ENCODE measurements around the gene GPR27. TPM values are rescaled to one million over a fixed set of nuclear protein-coding genes. Genes with fewer than 3 reads are reported as not detected.

Gene GPR27
- total RNA-seq, 2 experiments from 2014 or later, result 0.40 to 0.47 TPM

DNA sequence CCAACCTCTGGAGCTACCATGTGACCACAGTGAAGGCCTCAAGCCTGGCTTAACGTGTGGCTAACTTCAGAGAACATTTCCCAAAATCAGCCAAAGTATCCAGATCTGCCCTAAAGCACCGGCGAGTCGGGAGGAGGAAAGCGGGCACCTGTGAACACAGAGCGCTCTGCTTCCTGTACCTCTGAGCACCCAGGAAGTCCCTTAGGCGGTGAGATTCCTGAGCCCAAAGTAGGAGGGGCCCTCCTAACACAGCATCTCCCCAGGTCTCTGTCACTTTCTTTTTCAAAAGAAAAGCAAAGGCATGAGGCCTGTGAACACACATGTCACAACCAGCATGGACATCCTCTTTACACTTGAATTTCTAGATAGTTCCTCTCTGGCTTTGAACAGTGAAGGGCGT is 27.5 kb upstream of the GPR27 start:
- intact Hi-C loops (cut with micrococcal nuclease), result loop anchor here (5.0 to 10.0 kb wide), 2 partner anchors 131 to 1099 kb away; no protein-coding TSS in a partner anchor
- H3K36me3 Mint-ChIP-seq (ENCODE audit: low read depth), result no peaks in the 10 kb centered on the region
- ChIA-PET CTCF (interaction anchor here (6.7 kb wide), 1 partner anchor 14 kb away, joined by 52 read pairs; no protein-coding TSS in a partner anchor), POLR2A (interaction anchor here (0.6 to 1.8 kb wide), 2 partner anchors 16 to 598 kb away, joined by 3 to 5 read pairs; no protein-coding TSS in a partner anchor)
- ATAC-seq (peak; percentile 32), DNase-seq (peak; percentile 57)
- peaks cover 56% of the 10 kb centered on the region for H3K4me1 Mint-ChIP-seq (ENCODE audit: low read depth)
- peak overlapping the region; percentile 99 for H3K4me3 Mint-ChIP-seq
- H3K27me3 Mint-ChIP-seq, result no peaks in the 10 kb centered on the region
- H3K9me3 Mint-ChIP-seq, result no peaks in the 10 kb centered on the region
- TF ChIP-seq CTCF (IDR thresholded peaks at IDR 0.05), result no peak
- peak overlapping the region; percentile 98 for H3K27ac Mint-ChIP-seq

GRCh38 chr3:71728632-71729342 is 24.9 kb upstream of the GPR27 start:
- Mint-ChIP-seq H3K36me3 (ENCODE audit: low read depth) (no peaks in the 10 kb centered on the region), H3K9me3 (no peaks in the 10 kb centered on the region), H3K27ac (no peak overlapping the region), H3K27me3 (no peaks in the 10 kb centered on the region), H3K4me3 (no peak overlapping the region), H3K4me1 (ENCODE audit: low read depth) (peaks cover 35% of the 10 kb centered on the region)
- ATAC-seq (no peak), DNase-seq (peak; percentile 54)
- POLR2A ChIA-PET, result interaction anchor here (1.8 kb wide), 1 partner anchor 8 kb away, joined by 8 read pairs; no protein-coding TSS in a partner anchor
- CTCF ChIA-PET, result interaction anchor here (0.8 to 6.7 kb wide), 27 partner anchors 10 to 1092 kb away, joined by 3 to 52 read pairs (median 4); no protein-coding TSS in a partner anchor
- intact Hi-C loops (cut with micrococcal nuclease), result loop anchor here (5.0 to 10.0 kb wide), 2 partner anchors 129 to 1096 kb away; no protein-coding TSS in a partner anchor
- TF ChIP-seq CTCF (IDR thresholded peaks at IDR 0.05), result no peak

DNA sequence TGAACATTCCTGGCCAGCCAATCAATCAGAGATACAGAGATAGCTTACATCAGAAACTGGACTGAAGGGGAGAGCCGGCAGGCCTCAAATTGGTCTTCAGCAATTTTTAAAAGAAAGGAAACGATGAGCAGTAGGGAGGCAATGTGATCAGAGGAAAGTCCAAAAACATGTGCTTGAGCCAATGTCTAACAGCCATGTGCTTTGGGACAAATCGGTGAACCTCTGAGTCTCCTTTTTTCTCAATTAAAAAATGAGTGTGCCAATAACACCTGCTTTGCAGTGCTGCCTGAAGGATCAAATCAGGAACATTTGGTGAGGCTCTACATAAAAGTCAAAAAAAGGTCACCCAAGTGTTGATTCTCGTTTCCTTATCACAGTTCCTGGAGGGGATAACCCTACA is 21.0 kb upstream of the GPR27 start:
- intact Hi-C loops (cut with micrococcal nuclease), result no loop called here
- ChIA-PET CTCF (interaction anchor here (1.0 to 6.7 kb wide), 4 partner anchors 20 to 127 kb away, joined by 3 to 52 read pairs (median 25); no protein-coding TSS in a partner anchor), POLR2A (no interaction called here)
- no peak for DNase-seq
- H3K4me1 Mint-ChIP-seq (ENCODE audit: low read depth), result peaks cover 20% of the 10 kb centered on the region
- H3K36me3 Mint-ChIP-seq (ENCODE audit: low read depth), result no peaks in the 10 kb centered on the region
- H3K9me3 Mint-ChIP-seq, result peaks cover 3% of the 10 kb centered on the region
- TF ChIP-seq CTCF (IDR thresholded peaks at IDR 0.05), result no peak
- H3K27me3 Mint-ChIP-seq, result peaks cover 5% of the 10 kb centered on the region
- ATAC-seq, result no peak
- H3K27ac Mint-ChIP-seq, result no peak overlapping the region
- H3K4me3 Mint-ChIP-seq, result no peak overlapping the region

DNA sequence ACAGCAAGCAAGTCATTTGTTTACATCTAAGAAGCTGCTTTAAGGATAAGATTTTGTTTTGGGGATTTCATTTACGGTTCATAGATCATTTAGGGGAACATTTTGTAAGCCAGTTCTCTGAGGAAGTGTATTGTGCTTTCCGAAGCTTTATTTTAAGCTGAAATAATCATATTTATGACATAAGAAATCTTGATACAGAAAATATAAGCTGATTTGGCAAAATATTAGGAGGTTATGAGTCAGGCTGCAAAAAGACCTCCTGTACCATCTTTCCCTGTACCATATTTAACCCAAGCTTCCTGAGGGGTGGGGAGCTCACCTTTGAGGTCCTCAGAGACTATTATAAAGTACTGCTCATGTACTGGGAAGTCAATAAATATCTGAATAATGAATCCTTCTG is 20.3 kb upstream of the GPR27 start:
- ATAC-seq (no peak), DNase-seq (no peak)
- ChIA-PET POLR2A (interaction anchor here (1.2 kb wide), 1 partner anchor 9 kb away, joined by 3 read pairs; no protein-coding TSS in a partner anchor), CTCF (interaction anchor here (1.0 to 1.5 kb wide), 2 partner anchors 22 to 52 kb away, joined by 3 to 7 read pairs; no protein-coding TSS in a partner anchor)
- TF ChIP-seq CTCF (IDR thresholded peaks at IDR 0.05), result no peak
- Mint-ChIP-seq H3K27ac (no peak overlapping the region), H3K36me3 (ENCODE audit: low read depth) (no peaks in the 10 kb centered on the region), H3K4me1 (ENCODE audit: low read depth) (peaks cover 17% of the 10 kb centered on the region), H3K9me3 (peaks cover 3% of the 10 kb centered on the region), H3K27me3 (peaks cover 5% of the 10 kb centered on the region), H3K4me3 (no peak overlapping the region)
- intact Hi-C loops (cut with micrococcal nuclease), result no loop called here

DNA sequence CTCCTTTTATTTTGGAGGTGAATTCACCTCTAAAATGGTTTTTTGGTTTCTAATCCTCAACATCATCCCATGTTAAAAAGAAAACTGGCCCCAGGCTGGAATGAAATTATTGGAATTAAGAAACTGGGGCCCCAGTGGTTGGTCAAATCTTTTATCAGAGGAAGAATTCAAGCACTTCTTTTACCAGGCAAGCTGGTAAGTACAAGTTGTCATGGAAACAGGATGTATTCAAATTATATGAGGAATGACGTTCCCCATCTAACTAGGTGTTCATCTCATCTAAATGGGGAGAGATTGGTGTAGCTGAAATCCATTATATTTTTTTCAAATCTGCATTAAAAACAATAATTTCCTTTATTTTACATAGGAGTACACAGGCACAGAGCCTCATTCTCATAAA is 18.8 kb upstream of the GPR27 start:
- no peak for DNase-seq
- Mint-ChIP-seq H3K36me3 (ENCODE audit: low read depth) (no peaks in the 10 kb centered on the region), H3K4me1 (ENCODE audit: low read depth) (peaks cover 4% of the 10 kb centered on the region), H3K9me3 (peaks cover 3% of the 10 kb centered on the region), H3K27ac (no peak overlapping the region), H3K4me3 (no peak overlapping the region), H3K27me3 (peaks cover 5% of the 10 kb centered on the region)
- CTCF ChIA-PET, result interaction anchor here (0.6 kb wide), 1 partner anchor 13 kb away, joined by 3 read pairs; no protein-coding TSS in a partner anchor
- no peak for TF ChIP-seq CTCF (IDR thresholded peaks at IDR 0.05)
- POLR2A ChIA-PET, result no interaction called here
- intact Hi-C loops (cut with micrococcal nuclease), result no loop called here
- ATAC-seq, result no peak
